Activated CD4-positive, alpha-beta T cell treated with anti-CD3 and anti-CD28 coated beads for 4 hours (primary cell): ENCODE data around the gene GPHN.
"Not testable (repeated sequence)": the region's sequence is repeated elsewhere in the genome, so short reads cannot be mapped to it uniquely, and the experiment has no call there.

Experiments
- DNase-seq, 2 donors: peaks; one replicate each; pipeline ENCODE4 v3.0.0-alpha.2; 2020

The GPHN gene

DNA sequence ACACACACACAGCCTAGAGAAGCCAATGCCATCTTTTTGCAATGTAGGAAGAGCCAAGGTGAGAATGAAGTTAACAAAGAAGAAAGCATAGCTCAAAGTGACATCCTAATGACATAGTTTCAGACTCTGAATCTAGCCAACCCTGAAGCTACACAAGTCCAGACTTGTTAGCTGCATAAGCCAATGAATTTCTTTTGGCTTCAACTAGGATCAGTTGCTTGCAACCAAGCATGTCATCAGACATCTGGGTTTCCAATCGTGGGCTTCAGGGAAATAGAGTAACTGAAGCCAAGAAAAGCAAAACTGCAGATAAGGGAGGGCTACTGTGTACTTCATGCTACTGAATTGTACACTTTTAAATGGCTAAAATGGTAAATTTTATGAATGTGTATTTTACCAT, 4.4 kb upstream of the GPHN start:
- no peak for DNase-seq

DNA sequence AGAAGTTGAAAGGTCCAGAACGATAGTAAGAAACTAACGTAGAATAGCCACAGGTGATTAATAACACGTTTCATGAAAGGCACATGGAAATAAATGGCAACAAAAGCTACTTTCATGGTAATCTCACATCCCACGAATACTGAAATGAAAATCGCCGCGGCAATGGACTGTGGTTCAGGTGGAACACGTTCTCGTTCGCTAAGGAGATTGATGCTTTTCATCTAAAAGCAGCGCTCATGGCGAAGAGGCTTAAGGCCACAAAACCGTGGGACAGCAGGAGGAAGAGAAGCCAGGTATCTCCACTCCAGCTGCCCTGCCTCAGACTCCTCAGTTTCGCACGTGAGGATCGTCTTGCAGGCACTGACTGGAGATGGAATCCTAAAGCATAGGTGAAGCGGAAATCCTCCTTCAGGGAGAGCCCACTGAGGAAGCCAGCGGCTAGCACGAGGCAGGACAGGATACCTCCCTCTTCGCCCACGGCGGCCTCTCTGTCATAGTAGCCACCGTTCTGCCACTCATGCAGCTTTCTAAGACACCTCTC, 696 bp upstream of the GPHN start:
- DNase-seq: no peak

DNA sequence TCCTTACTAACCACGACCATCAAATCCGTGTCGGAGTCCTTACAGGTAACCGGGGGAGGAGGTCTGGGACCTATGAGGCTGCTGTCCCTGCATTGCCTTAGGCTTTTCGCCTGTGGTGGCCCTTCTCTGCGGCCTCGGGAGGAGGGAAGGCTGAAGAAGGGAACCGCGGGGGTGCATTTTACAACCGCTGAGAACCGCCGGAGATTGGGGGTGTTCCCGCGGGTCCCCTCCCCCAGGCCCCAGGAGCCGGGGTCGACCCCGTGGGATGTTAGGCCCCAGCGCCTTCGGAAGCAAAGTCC, 549 bp downstream of the GPHN start:
- no peak for DNase-seq

GRCh38 chr14:66508846-66509621, 1.1 kb downstream of the GPHN start:
- DNase-seq: peak; percentile 46 to 47

GRCh38 chr14:66509874-66510273, 1.9 kb downstream of the GPHN start:
- DNase-seq: no peak

- no peak for DNase-seq
Measured at GRCh38 chr14:66511849-66512248, 3.9 kb downstream of the GPHN start.

DNA sequence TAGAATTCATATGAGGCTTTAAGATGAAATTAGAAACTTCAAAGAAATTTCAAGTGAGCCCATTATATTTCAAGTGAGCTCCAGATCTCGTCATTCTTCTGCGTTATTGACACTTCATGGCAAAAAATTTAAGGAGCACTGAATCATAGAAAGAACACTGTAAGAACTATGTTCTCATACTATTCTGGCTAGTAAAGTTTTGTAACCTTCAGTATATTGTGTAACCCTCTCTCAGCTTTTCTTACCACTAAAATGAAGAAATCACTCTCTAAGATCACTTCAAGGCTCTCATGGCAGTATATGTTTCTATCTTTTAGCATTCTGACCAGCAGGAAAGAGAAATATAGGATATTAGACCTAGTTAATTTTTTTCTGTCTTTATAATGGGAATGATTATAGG, 6.3 kb downstream of the GPHN start:
- DNase-seq: no peak

DNA sequence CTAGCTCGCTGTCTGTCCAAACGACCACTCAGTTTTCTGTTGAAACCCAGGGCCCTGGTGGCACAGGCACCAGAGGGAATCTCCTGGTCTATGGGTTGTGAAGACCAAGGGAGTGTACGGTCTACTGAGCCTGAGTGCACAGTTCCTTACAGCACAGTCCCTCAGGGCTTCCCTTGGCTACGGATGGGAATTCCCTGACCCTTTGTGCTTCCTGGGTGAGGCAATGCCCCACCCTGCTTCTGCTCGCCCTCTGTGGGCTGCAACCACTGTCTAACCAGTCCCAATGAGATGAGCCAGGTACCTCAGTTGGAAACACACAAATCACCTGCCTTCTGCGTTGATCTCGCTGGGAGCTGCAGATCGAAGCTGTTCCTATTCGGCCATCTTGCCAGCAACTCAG, 22.6 kb downstream of the GPHN start:
- no peak for DNase-seq

- DNase-seq: no peak
Measured at GRCh38 chr14:66539034-66539433, 31.1 kb downstream of the GPHN start.

DNA sequence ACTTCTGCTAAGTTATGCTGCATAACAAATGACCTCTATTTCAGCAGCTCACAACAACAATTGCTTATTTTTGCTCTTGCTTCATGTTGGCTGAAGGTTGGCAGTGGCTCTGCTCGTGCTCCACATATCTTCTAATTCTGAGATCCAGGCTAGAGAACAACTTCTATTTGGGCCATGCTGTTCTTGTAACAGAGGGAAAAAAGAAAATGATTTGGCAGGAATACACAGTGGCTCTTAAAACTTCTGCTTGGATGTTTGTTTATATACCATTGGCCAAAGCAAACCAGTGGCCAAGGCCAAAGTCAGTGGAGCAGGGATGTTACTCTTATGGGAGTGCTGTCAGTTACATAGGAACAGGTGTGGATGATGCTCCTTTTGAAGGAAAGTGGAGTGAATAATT, 32.1 kb downstream of the GPHN start:
- no peak for DNase-seq

DNA sequence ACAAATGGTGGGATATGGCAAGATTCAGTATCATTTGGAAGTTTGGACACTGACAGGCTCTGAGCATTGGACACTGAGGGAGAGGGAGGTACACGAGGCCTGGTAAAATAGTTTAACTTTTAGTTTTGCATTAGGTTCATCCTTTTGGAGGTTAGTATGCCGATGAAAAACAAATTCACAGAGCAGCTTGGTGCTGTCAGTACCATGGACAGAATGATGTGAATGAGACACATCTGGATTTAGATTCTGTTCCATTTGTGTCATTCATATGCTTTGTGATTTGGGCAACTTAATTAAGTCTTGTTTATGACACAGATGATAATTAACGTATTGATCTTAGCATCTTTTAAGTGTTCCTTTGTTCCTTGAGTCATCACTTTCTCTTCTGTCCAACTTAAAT, 33.7 kb downstream of the GPHN start:
- DNase-seq: no peak

- no peak for DNase-seq
Measured at GRCh38 chr14:66543996-66544395, 36.0 kb downstream of the GPHN start.

DNA sequence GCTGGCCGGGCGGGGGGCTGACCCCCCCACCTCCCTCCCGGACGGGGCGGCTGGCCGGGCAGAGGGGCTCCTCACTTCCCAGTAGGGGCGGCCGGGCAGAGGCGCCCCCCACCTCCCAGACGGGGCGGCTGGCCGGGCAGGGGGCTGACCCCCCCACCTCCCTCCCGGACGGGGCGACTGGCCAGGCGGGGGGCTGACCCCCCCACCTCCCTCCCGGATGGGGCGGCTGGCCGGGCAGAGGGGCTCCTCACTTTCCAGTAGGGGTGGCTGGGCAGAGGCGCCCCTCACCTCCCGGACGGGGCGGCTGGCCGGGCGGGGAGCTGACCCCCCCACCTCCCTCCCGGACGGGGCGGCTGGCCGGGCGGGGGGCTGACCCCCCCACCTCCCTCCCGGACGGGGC, 37.2 kb downstream of the GPHN start:
- not testable (repeated sequence) for DNase-seq

DNA sequence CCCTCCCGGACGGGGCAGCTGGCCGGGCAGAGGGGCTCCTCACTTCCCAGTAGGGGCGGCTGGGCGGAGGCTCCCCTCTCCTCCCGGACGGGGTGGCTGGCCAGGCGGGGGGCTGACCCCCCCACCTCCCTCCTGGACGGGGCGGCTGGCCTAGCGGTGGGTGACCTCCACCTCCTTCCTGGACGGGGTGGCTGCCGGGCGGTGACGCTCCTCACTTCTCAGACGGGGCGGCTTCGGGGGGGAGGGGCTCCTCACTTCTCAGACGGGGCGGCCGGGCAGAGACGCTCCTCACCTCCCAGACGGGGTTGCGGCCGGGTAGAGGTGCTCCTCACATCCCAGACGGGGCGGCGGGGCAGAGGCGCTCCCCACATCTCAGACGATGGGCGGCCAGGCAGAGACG, 37.8 kb downstream of the GPHN start:
- DNase-seq: not testable (repeated sequence)

GRCh38 chr14:66563731-66564130, 55.8 kb downstream of the GPHN start:
- DNase-seq: no peak

- DNase-seq: no peak
Measured at GRCh38 chr14:66568220-66568619, 60.3 kb downstream of the GPHN start.

GRCh38 chr14:66572826-66573225, 64.9 kb downstream of the GPHN start:
- no peak for DNase-seq

- DNase-seq: no peak
Measured at GRCh38 chr14:66575014-66575413, 67.1 kb downstream of the GPHN start.

DNA sequence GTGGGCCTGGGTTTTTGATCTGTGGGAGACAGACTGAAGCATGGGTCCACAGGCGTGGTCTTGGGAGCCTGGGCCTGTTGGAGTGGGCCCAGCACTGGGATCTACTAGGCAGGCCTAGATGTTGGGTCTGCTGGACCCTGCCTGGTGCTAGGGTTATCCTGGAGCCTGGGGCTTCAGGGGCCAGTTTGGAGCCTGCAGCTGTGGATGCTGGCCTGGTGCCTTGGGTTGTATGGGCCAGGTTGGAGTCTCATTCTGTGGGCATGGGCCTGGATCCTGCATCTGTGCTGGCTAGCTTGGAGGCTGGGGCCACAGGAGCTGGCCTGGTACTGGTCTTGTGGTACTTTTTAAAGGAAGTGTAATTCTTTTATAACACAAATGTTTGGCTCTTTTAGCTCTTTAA, 68.0 kb downstream of the GPHN start:
- no peak for DNase-seq

GRCh38 chr14:66587753-66588152, 79.8 kb downstream of the GPHN start:
- not testable (repeated sequence) for DNase-seq

- DNase-seq: no peak
Measured at GRCh38 chr14:66595394-66595793, 87.4 kb downstream of the GPHN start.

- DNase-seq: no peak
Measured at GRCh38 chr14:66596241-66596985, 88.5 kb downstream of the GPHN start.

DNA sequence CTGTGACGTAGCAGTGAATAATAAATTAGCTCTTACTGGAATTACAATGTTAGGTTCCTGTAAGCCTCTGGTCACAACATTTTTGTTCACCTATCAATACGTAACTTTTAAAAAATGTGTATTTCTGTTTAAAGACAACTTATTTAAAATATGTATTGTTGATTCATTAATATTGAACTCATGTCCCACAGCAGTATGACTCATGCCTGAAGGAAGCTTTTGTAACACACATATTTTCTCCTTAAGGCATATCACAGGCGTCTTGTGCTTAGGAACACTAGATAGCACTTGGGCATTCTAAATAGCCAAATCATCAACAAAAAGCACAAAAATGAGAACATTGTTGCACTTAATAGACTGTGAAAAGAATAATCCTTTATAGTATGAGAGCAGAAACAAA, 92.5 kb downstream of the GPHN start:
- no peak for DNase-seq

DNA sequence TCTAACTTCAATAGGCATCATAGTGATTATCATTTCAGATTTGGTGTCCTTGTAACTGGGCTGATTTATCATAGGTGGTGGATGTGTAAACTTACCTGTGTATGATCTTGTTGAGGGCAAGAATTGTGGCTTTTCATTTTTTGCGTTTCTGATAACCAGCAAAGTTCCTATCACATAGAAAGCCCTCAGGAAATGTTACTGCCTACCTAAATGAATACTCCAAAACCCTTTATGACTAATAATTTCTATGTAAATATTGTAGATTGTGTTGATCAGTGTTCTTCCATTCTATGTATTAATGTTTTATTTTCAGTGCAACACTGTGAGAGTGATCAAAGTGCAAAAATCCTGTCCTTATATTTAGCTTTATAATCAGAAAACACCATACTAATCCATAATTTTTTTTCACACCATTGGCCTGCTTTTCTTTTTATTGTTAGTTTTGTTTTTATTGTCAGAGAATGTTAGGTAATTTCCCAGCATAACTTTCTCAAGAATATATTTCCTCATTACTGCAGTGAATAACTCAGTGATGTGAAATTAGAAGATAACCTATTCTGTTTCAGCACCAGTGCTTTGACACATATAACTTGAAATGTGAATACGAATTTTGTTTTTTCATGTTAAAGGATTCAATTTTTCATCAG, 94.1 kb downstream of the GPHN start:
- no peak for DNase-seq
